HepG2 (cell line): ENCODE results near the gene RLN3. TPM values are rescaled to one million over a fixed set of nuclear protein-coding genes. Genes with fewer than 3 reads are reported as not detected.
"Not testable (repeated sequence)": the region's sequence is repeated elsewhere in the genome, so short reads cannot be mapped to it uniquely, and the experiment has no call there.

Source experiments
- ATAC-seq: fragments of 200-7000 bp; cut with Tn5 transposase; 3 replicates; pipeline ENCODE4 v1.9.1; 2020; ENCODE audit warnings: mild to moderate bottlenecking, moderate library complexity
- BruUV-seq: library from RNA; stranded (reverse); fragments of 400-500 nt; replicated peaks from 2 replicates; lab custom pipeline; 2021; lab: Mats Ljungman, UMichigan
- CTCF ChIA-PET: fragments of 300-600 bp; formaldehyde crosslinking; extraction: SDS; loops from one replicate; lab custom pipeline; 2021; ENCODE audit warnings: low total read pairs, inconsistent platforms, low intra/inter-chr PET ratio; lab: Yijun Ruan, JAX
- POLR2A ChIA-PET: fragments of 350-600 bp; sonication (Branson Sonifier 250); formaldehyde crosslinking; loops from one replicate; lab custom pipeline; 2020; ENCODE audit warnings: antibody characterized with exemption, inconsistent platforms; lab: Yijun Ruan, JAX
- DNase-seq: peaks from one replicate; pipeline ENCODE4 v3.0.0-alpha.2; 2015; ENCODE audit warnings: low spot score
- FAIRE-seq: peaks from 3 replicates; lab custom pipeline; 2011; peaks lifted over from hg19 to GRCh38; lab: Jason Lieb, UNC
- H2AFZ ChIP-seq: one replicate; pipeline ENCODE4 v1.6.1; 2011; ENCODE audit warnings: low read length, inconsistent platforms
- H3K27ac ChIP-seq: fragments of 300-600 bp; 3 replicates; pipeline ENCODE4 v1.8.0; 2011; ENCODE audit warnings: mixed run types, mild to moderate bottlenecking, mixed read lengths, low read length, inconsistent platforms; ENCODE audit not compliant: insufficient read depth; ENCODE audit errors: extremely low read length
- H3K27me3 ChIP-seq, 2 experiments: fragments of 200-600 bp in 1 of 2; 2 replicates in 1 of 2; 3 replicates in 1 of 2; pipeline versions ENCODE4 v1.6.0 to v1.8.0; 2011; ENCODE audit warnings: low read length in 2 of 2, mild to moderate bottlenecking in 2 of 2, moderate library complexity in 2 of 2, inconsistent platforms in 1 of 2; ENCODE audit not compliant: insufficient read depth in 2 of 2, control insufficient read depth in 1 of 2
- H3K36me3 ChIP-seq, 2 experiments: fragments of 200-600 bp in 1 of 2; replicated peaks in 1 of 2; 2 replicates in 1 of 2; 3 replicates in 1 of 2; pipeline versions ENCODE4 v1.5.1 to v1.8.0; 2011; ENCODE audit warnings: low read length in 2 of 2, inconsistent platforms in 1 of 2; ENCODE audit not compliant: insufficient read depth in 2 of 2, control insufficient read depth in 1 of 2
- H3K4me1 ChIP-seq: 2 replicates; pipeline ENCODE4 v1.5.1; 2012; ENCODE audit warnings: low read length, inconsistent platforms; ENCODE audit not compliant: insufficient read depth
- H3K4me2 ChIP-seq: 2 replicates; pipeline ENCODE4 v1.6.0; 2011; ENCODE audit warnings: low read depth, low read length, inconsistent platforms
- H3K4me3 ChIP-seq, 3 experiments: fragments of 200-600 bp in 1 of 3; sonication (generic), shearing (Covaris generic) in 1 of 3; replicated peaks in 1 of 3; 2 replicates each; pipeline ENCODE4 v1.5.1; 2011 to 2016; ENCODE audit warnings: low read length in 3 of 3, inconsistent platforms in 2 of 3, low read depth in 2 of 3, mild to moderate bottlenecking in 2 of 3, control low read depth in 1 of 3, mixed read lengths in 1 of 3; ENCODE audit not compliant: insufficient read depth in 1 of 3
- H3K79me2 ChIP-seq: one replicate; pipeline ENCODE4 v1.6.1; 2011; ENCODE audit warnings: low read length, inconsistent platforms; ENCODE audit not compliant: insufficient read depth
- H3K9ac ChIP-seq: 2 replicates; pipeline ENCODE4 v1.6.0; 2011; ENCODE audit warnings: mild to moderate bottlenecking, low read depth, low read length, inconsistent platforms; ENCODE audit not compliant: insufficient read depth
- H3K9me3 ChIP-seq: 2 replicates; pipeline ENCODE4 v1.5.1; 2012; ENCODE audit warnings: mild to moderate bottlenecking, low read length
- H4K20me1 ChIP-seq: 2 replicates; pipeline ENCODE4 v1.6.0; 2011; ENCODE audit warnings: inconsistent platforms, mild to moderate bottlenecking, low read length, moderate library complexity; ENCODE audit not compliant: insufficient read depth
- ELF3 ChIP-seq: IDR thresholded peaks from 2 replicates; pipeline ENCODE4 v1.6.1; 2016; ENCODE audit warnings: missing genetic modification reagents, missing compliant biosample characterization
- ZNF121 ChIP-seq: sonication (generic); formaldehyde crosslinking; IDR thresholded peaks from 2 replicates; pipeline ENCODE4 v1.5.0; 2020; ENCODE audit warnings: mild to moderate bottlenecking, missing genetic modification reagents
- ZNF574 ChIP-seq: sonication (generic); formaldehyde crosslinking; IDR thresholded peaks from 2 replicates; pipeline ENCODE4 v1.4.0; 2020; ENCODE audit warnings: missing genetic modification reagents
- ZNF652 ChIP-seq: IDR thresholded peaks from 2 replicates; pipeline ENCODE4 v1.6.1; 2016; ENCODE audit warnings: low read depth, borderline replicate concordance
- ZNF768 ChIP-seq: sonication (generic); formaldehyde crosslinking; IDR thresholded peaks from 2 replicates; pipeline ENCODE4 v1.4.0; 2020; ENCODE audit warnings: missing genetic modification reagents
- WGBS: methylation state at CpG from one replicate; pipeline ENCODE4 v1.1.6; 2017; ENCODE audit warnings: low lambda C conversion rate; 5-methylcytosine and 5-hydroxymethylcytosine counted together
- in situ Hi-C: cut with HindIII; loops from 2 replicates; pipeline ENCODE4 v1.10.0; 2017; ENCODE audit warnings: low pct_unique_long_range_greater_than_20kb; ENCODE audit not compliant: extremely low pct_ligation_motif_present
- intact Hi-C: fragments of 100-400 bp; cut with micrococcal nuclease; formaldehyde crosslinking; loops from one replicate; pipeline ENCODE4 v1.10.0; 2022; ENCODE audit not compliant: unreplicated experiment
- polyA plus RNA-seq, 8 experiments: library from polyadenylated mRNA; depleted of rRNA in 3 of 8; stranded (reverse) in 7 of 8; unstranded in 1 of 8; fragments of >200 nt; fragmentation: Illumina TruSeq in 4 of 8; extraction: Trizol in 4 of 8; gene quantifications; 2 replicates each; pipeline versions ENCODE4 v1.2.1 to v1.2.3, GENCODE V29; 2011 to 2016; ENCODE audit warnings: low read depth in 4 of 8, missing spikeins in 1 of 8, mixed read lengths in 1 of 8; ENCODE audit not compliant: insufficient read depth in 1 of 8
- total RNA-seq, 5 experiments: library from RNA; depleted of rRNA; stranded (reverse); fragments of >200 nt; fragmentation: Illumina TruSeq; extraction: Trizol; gene quantifications; 2 replicates each; pipeline ENCODE4 v1.2.3, GENCODE V29; 2016; ENCODE audit warnings: low read depth in 1 of 5

RLN3 gene
- total and polyA plus RNA-seq, 2 of the 13 experiments (the other 11 are each of a cell fraction or from before 2014, with no cell fraction given): not detected

- TF ChIP-seq ZNF574 (no peak), ELF3 (no peak)
Observed at GRCh38 chr19:14050512-14050911, 22.6 kb downstream of the RLN3 start (continued).

- DNase-seq, H3K27ac ChIP-seq, BruUV-seq, intact Hi-C loops, H3K9me3 ChIP-seq, H3K9ac ChIP-seq, FAIRE-seq, H3K79me2 ChIP-seq, H3K27me3 ChIP-seq, H3K4me1 ChIP-seq, H4K20me1 ChIP-seq, CTCF ChIA-PET, H2AFZ ChIP-seq, H3K4me3 ChIP-seq, H3K4me2 ChIP-seq, ATAC-seq, H3K36me3 ChIP-seq: not testable (repeated sequence)
- TF ChIP-seq ZNF121 (CRISPR knock-in tag): 0 out of 2 replicates have a peak, but pooled peaks have one; percentile 21
- POLR2A ChIA-PET: interaction anchor here (1.6 kb wide), 1 partner anchor 8 kb away, joined by 3 read pairs; no protein-coding TSS in a partner anchor
- WGBS: 96% methylated on average over 10 of the region's 11 CpGs
- in situ Hi-C loops: loop anchor here (25.0 kb wide), 1 partner anchor 289 kb away; the partner anchor contains the start of genes C19orf53 and MRI1
Observed at GRCh38 chr19:14050961-14051360, 23.0 kb downstream of the RLN3 start.

- TF ChIP-seq ZNF768 (CRISPR knock-in tag): peak; percentile 70; the same call in 1 of the 2 replicates
- no peak for TF ChIP-seq ZNF652
- no CpG with 5 or more reads among the region's 9 CpGs for WGBS
- H3K27ac ChIP-seq: no peak overlapping the region
- DNase-seq (no peak), ATAC-seq (no peak), FAIRE-seq (no peak)
- BruUV-seq: no TSS peak
- no peak overlapping the region for H2AFZ ChIP-seq
- intact Hi-C loops: no loop called here
- no peaks in the 10 kb centered on the region for H3K4me1 ChIP-seq
- no peaks in the 10 kb centered on the region for H4K20me1 ChIP-seq
- peaks cover 4% of the 10 kb centered on the region for H3K9me3 ChIP-seq
- H3K4me3 ChIP-seq: no peak overlapping the region
- H3K27me3 ChIP-seq: no peaks in the 10 kb centered on the region
- ChIA-PET POLR2A (interaction anchor here (1.6 kb wide), 1 partner anchor 7 kb away, joined by 3 read pairs; no protein-coding TSS in a partner anchor), CTCF (no interaction called here)
- no peak overlapping the region for H3K9ac ChIP-seq
- in situ Hi-C loops: loop anchor here (25.0 kb wide), 1 partner anchor 290 kb away; the partner anchor contains the start of genes C19orf53 and MRI1
- H3K79me2 ChIP-seq: no peaks in the 10 kb centered on the region
- H3K4me2 ChIP-seq: no peak overlapping the region
- H3K36me3 ChIP-seq: no peaks in the 10 kb centered on the region
Observed at GRCh38 chr19:14051980-14052379, 24.0 kb downstream of the RLN3 start.
